ENCODE data around the gene CPT1B. TPM values are rescaled to one million over a fixed set of nuclear protein-coding genes. Genes with fewer than 3 reads are reported as not detected.
"Not testable (repeated sequence)": the region's sequence is repeated elsewhere in the genome, so short reads cannot be mapped to it uniquely, and the experiment has no call there.

Gene CPT1B
- total RNA-seq, 4 donors from 2014 or later = 5.0 to 19.6 (median 14.6) TPM

- H3K4me1 ChIP-seq = peaks cover 25 to 40% (median 30%) of the 10 kb centered on the region in 4 donors
- TF ChIP-seq POLR2A (IDR thresholded peaks at IDR 0.05; ENCODE audit: low read depth) (no peak), EP300 (IDR thresholded peaks at IDR 0.05) (no peak), POLR2AphosphoS5 (IDR thresholded peaks at IDR 0.05) (no peak), CTCF (IDR thresholded peaks at IDR 0.05) (no peak)
- DNase-seq (ENCODE audit: extremely low spot score) = no peak
- intact Hi-C loops (cut with DNase I) = loop anchor here (5.0 kb wide), 2 partner anchors 39 to 79 kb away; partner anchors contain the start of gene CHKB
- H3K9me3 ChIP-seq = no peaks in the 10 kb centered on the region
- H3K27ac ChIP-seq (replicated peaks in 1 of 4) = peak overlapping the region in 3 of 4 donors; percentile 2 to 34 (median 19)
- 39% methylated on average over 10 of the region's 10 CpGs for WGBS
- peak overlapping the region in 2 of 4 donors; percentile 37 to 50 for H3K4me3 ChIP-seq
- H3K27me3 ChIP-seq = peaks cover 0 to 46% (median 4%) of the 10 kb centered on the region in 4 donors
- H3K36me3 ChIP-seq = peaks cover 0 to 17% (median 14%) of the 10 kb centered on the region in 4 donors
These were observed 43.2 kb upstream of the CPT1B start for GRCh38 chr22:50621356-50621880.

GRCh38 chr22:50620593-50621355, 42.5 kb upstream of the CPT1B start:
- H3K4me3 ChIP-seq = peak overlapping the region; percentile 37 to 50 (median 38)

GRCh38 chr22:50614296-50614695, 36.1 kb upstream of the CPT1B start:
- DNase-seq (ENCODE audit: extremely low spot score); H3K4me1 ChIP-seq; H3K9me3 ChIP-seq; H3K27ac ChIP-seq (replicated peaks in 1 of 4); H3K36me3 ChIP-seq; H3K4me3 ChIP-seq; intact Hi-C loops (cut with DNase I): not testable (repeated sequence)
- 64% methylated on average over 3 of the region's 3 CpGs for WGBS
- H3K27me3 ChIP-seq = peaks cover 0 to 62% (median 2%) of the 10 kb centered on the region in 4 donors

More at GRCh38 chr22:50620593-50621355, 42.5 kb upstream of the CPT1B start:
- peaks cover 0 to 15% (median 10%) of the 10 kb centered on the region in 4 donors for H3K36me3 ChIP-seq
- TF ChIP-seq CTCF (IDR thresholded peaks at IDR 0.05) = peak in 2 of 3 experiments; percentile 74 to 80
- no peak for TF ChIP-seq EP300 (IDR thresholded peaks at IDR 0.05)
- peak in 1 of 2 donors; percentile 16 for TF ChIP-seq POLR2AphosphoS5 (IDR thresholded peaks at IDR 0.05)
- no peak for TF ChIP-seq POLR2A (IDR thresholded peaks at IDR 0.05; ENCODE audit: low read depth)
- H3K27ac ChIP-seq (replicated peaks in 1 of 4) = peak overlapping the region in 1 of 4 donors; percentile 19
- 22% methylated on average over 23 of the region's 25 CpGs for WGBS
- H3K27me3 ChIP-seq = peaks cover 0 to 46% (median 4%) of the 10 kb centered on the region in 4 donors
- DNase-seq (ENCODE audit: extremely low spot score) = no peak
- peaks cover 24 to 33% (median 30%) of the 10 kb centered on the region in 4 donors for H3K4me1 ChIP-seq
- no peaks in the 10 kb centered on the region for H3K9me3 ChIP-seq
- intact Hi-C loops (cut with DNase I) = loop anchor here (5.0 kb wide), 2 partner anchors 38 to 78 kb away; partner anchors contain the start of gene CHKB

GRCh38 chr22:50613291-50613981, 35.2 kb upstream of the CPT1B start:
- H3K4me3 ChIP-seq = no peak overlapping the region
- DNase-seq (ENCODE audit: extremely low spot score) = no peak
- H3K27ac ChIP-seq (replicated peaks in 1 of 4) = no peak overlapping the region
- intact Hi-C loops (cut with DNase I) = no loop called here
- peaks cover 0 to 59% (median 2%) of the 10 kb centered on the region in 4 donors for H3K27me3 ChIP-seq
- no peak for TF ChIP-seq CTCF (IDR thresholded peaks at IDR 0.05)
- TF ChIP-seq EP300 (IDR thresholded peaks at IDR 0.05) = no peak
- no peak for TF ChIP-seq POLR2A (IDR thresholded peaks at IDR 0.05; ENCODE audit: low read depth)
- no peak for TF ChIP-seq POLR2AphosphoS5 (IDR thresholded peaks at IDR 0.05)
- H3K9me3 ChIP-seq = no peaks in the 10 kb centered on the region
- peaks cover 0 to 5% (median 0%) of the 10 kb centered on the region in 4 donors for H3K4me1 ChIP-seq
- no peaks in the 10 kb centered on the region for H3K36me3 ChIP-seq
- WGBS = 69% methylated on average over 22 of the region's 22 CpGs

Measured in esophagus muscularis mucosa (tissue), 4 donors.